Endothelial cell of umbilical vein (primary cell): ENCODE results near the gene PTCD1. TPM values are rescaled to one million over a fixed set of nuclear protein-coding genes. Genes with fewer than 3 reads are reported as not detected.
A peak's percentile ranks its signal among the peaks of the same experiment; 100 is the strongest.

Source experiments
- BruUV-seq: library from RNA; stranded (reverse); fragments of 400-500 nt; replicated peaks from 2 replicates; lab custom pipeline; 2021; lab: Mats Ljungman, UMichigan
- CTCF ChIA-PET: fragments of 300-600, 350-600 bp; sonication (Branson Sonifier 250); formaldehyde crosslinking; loops from one replicate; lab custom pipeline; 2021; ENCODE audit warnings: antibody characterized with exemption, inconsistent platforms; lab: Charles Lee
- POLR2A ChIA-PET: fragments of 300-600, 350-600 bp; sonication (Branson Sonifier 250); formaldehyde crosslinking; loops from one replicate; lab custom pipeline; 2021; ENCODE audit warnings: antibody characterized with exemption, inconsistent platforms; lab: Charles Lee
- DNase-seq: peaks from one replicate; pipeline ENCODE4 v3.0.0-alpha.2; 2011; ENCODE audit warnings: low read depth, low spot score
- FAIRE-seq: peaks from 2 replicates; lab custom pipeline; 2011; peaks lifted over from hg19 to GRCh38; lab: Jason Lieb, UNC
- H2AFZ ChIP-seq: 2 replicates; pipeline ENCODE4 v1.6.0; 2012; ENCODE audit warnings: low read depth, low read length, control low read depth, inconsistent platforms
- H3K27ac ChIP-seq: 2 replicates; pipeline ENCODE4 v1.5.1; 2011; ENCODE audit warnings: low read depth, mild to moderate bottlenecking, control low read depth, low read length, moderate library complexity; ENCODE audit not compliant: insufficient read depth
- H3K27me3 ChIP-seq, 2 experiments: 2 replicates each; pipeline versions ENCODE4 v1.6.0 to v1.6.1; 2011; ENCODE audit warnings: low read length in 2 of 2, mixed read lengths in 1 of 2; ENCODE audit not compliant: control insufficient read depth in 2 of 2, insufficient read depth in 2 of 2
- H3K36me3 ChIP-seq, 2 experiments: 2 replicates in 1 of 2; 3 replicates in 1 of 2; pipeline ENCODE4 v1.5.1; 2011; ENCODE audit warnings: low read length in 2 of 2, mild to moderate bottlenecking in 1 of 2, moderate library complexity in 1 of 2; ENCODE audit not compliant: control insufficient read depth in 2 of 2, insufficient read depth in 2 of 2; ENCODE audit errors: extremely low read depth in 1 of 2
- H3K4me1 ChIP-seq: 3 replicates; pipeline ENCODE4 v1.5.1; 2011; ENCODE audit warnings: mild to moderate bottlenecking, low read length; ENCODE audit not compliant: control insufficient read depth, insufficient read depth; ENCODE audit errors: extremely low read depth
- H3K4me2 ChIP-seq: 2 replicates; pipeline ENCODE4 v1.6.1; 2011; ENCODE audit warnings: low read length, control low read depth, mixed read lengths; ENCODE audit not compliant: insufficient read depth
- H3K4me3 ChIP-seq, 3 experiments: fragments of 200-600 bp in 1 of 3; sonication (generic), shearing (Covaris generic) in 1 of 3; replicated peaks in 1 of 3; 2 replicates each; pipeline ENCODE4 v1.5.1; 2011 to 2016; ENCODE audit warnings: control low read depth in 3 of 3, low read length in 3 of 3, mild to moderate bottlenecking in 2 of 3, inconsistent platforms in 1 of 3, low read depth in 1 of 3, moderate library complexity in 1 of 3; ENCODE audit not compliant: insufficient read depth in 1 of 3
- H3K79me2 ChIP-seq: 2 replicates; pipeline ENCODE4 v1.6.0; 2012; ENCODE audit warnings: low read length, inconsistent platforms; ENCODE audit not compliant: control insufficient read depth, insufficient read depth
- H3K9ac ChIP-seq: replicated peaks from 2 replicates; pipeline ENCODE3; 2011; ENCODE audit warnings: low read length, control low read depth; ENCODE audit not compliant: insufficient read depth; ENCODE audit errors: extremely low read depth
- H3K9me1 ChIP-seq: replicated peaks from 3 replicates; pipeline ENCODE4 v1.6.0; 2011; ENCODE audit warnings: mild to moderate bottlenecking, low read length; ENCODE audit not compliant: control insufficient read depth, insufficient read depth; ENCODE audit errors: extremely low read depth
- H3K9me3 ChIP-seq: replicated peaks from 2 replicates; pipeline ENCODE4 v1.5.1; 2012; ENCODE audit warnings: low read length, inconsistent platforms; ENCODE audit not compliant: control insufficient read depth, insufficient read depth
- H4K20me1 ChIP-seq: replicated peaks from 2 replicates; pipeline ENCODE3; 2011; ENCODE audit warnings: mild to moderate bottlenecking, low read length; ENCODE audit not compliant: control insufficient read depth, insufficient read depth; ENCODE audit errors: extremely low read depth
- CTCF ChIP-seq, 2 donors: IDR thresholded peaks; 1 replicate in 1 of 2; 2 replicates in 1 of 2; pipeline ENCODE4 v1.5.1; 2011; ENCODE audit warnings: low read length in 2 of 2, mild to moderate bottlenecking in 2 of 2, moderate library complexity in 2 of 2, control low read depth in 1 of 2, inconsistent platforms in 1 of 2, low read depth in 1 of 2; ENCODE audit not compliant: insufficient read depth in 1 of 2; ENCODE audit errors: extremely low read depth in 1 of 2
- EZH2 ChIP-seq: IDR thresholded peaks from 2 replicates; pipeline ENCODE4 v1.6.1; 2012; ENCODE audit warnings: borderline replicate concordance, low read depth, mild to moderate bottlenecking, moderate library complexity, low read length, inconsistent platforms; ENCODE audit not compliant: severe bottlenecking
- FOS ChIP-seq: IDR thresholded peaks from 2 replicates; pipeline ENCODE4 v1.6.1; 2011; ENCODE audit warnings: mild to moderate bottlenecking, low read length, moderate library complexity, borderline replicate concordance; ENCODE audit not compliant: insufficient read depth
- GATA2 ChIP-seq: IDR thresholded peaks from 2 replicates; pipeline ENCODE4 v1.7.0; 2011; ENCODE audit warnings: low read depth, mild to moderate bottlenecking, moderate library complexity, mixed read lengths, low read length; ENCODE audit not compliant: insufficient read length, insufficient read depth
- JUN ChIP-seq: IDR thresholded peaks from 2 replicates; pipeline ENCODE4 v1.6.1; 2011; ENCODE audit warnings: borderline replicate concordance, low read depth; ENCODE audit not compliant: insufficient read length, insufficient read depth
- POLR2A ChIP-seq: IDR thresholded peaks from 2 replicates; pipeline ENCODE4 v1.6.1; 2012; ENCODE audit warnings: low read depth, mild to moderate bottlenecking, control low read depth, low read length
- POLR2AphosphoS5 ChIP-seq: IDR thresholded peaks from 2 replicates; pipeline ENCODE4 v1.6.1; 2012; ENCODE audit warnings: low read depth, mild to moderate bottlenecking, control low read depth, low read length, moderate library complexity; ENCODE audit not compliant: insufficient read depth
- dilution Hi-C: fragments of 300-500 bp; cut with MboI; formaldehyde crosslinking; loops from one replicate; pipeline ENCODE4 v1.15.0; 2019; ENCODE audit warnings: low sequenced_read_pairs; ENCODE audit not compliant: extremely low pct_ligation_motif_present
- intact Hi-C: fragments of 100-400 bp; cut with micrococcal nuclease; formaldehyde crosslinking; loops from one replicate; pipeline ENCODE4 v1.10.0; 2022
- polyA plus RNA-seq, 4 experiments: library from polyadenylated mRNA; depleted of rRNA in 3 of 4; stranded (reverse) in 3 of 4; unstranded in 1 of 4; fragments of >200 nt; gene quantifications; 2 replicates each; pipeline versions ENCODE4 v1.2.1 to v1.2.3, GENCODE V29; 2011 to 2012; ENCODE audit warnings: missing spikeins in 1 of 4
- total RNA-seq: library from RNA; stranded (reverse); gene quantifications from 2 replicates; pipeline ENCODE4 v1.2.3, GENCODE V29; 2021

Gene PTCD1
- total and polyA plus RNA-seq, 2 donors (not counting 3 experiments of a cell fraction or from before 2014, with no cell fraction given): 3.8 to 9.6 TPM

DNA sequence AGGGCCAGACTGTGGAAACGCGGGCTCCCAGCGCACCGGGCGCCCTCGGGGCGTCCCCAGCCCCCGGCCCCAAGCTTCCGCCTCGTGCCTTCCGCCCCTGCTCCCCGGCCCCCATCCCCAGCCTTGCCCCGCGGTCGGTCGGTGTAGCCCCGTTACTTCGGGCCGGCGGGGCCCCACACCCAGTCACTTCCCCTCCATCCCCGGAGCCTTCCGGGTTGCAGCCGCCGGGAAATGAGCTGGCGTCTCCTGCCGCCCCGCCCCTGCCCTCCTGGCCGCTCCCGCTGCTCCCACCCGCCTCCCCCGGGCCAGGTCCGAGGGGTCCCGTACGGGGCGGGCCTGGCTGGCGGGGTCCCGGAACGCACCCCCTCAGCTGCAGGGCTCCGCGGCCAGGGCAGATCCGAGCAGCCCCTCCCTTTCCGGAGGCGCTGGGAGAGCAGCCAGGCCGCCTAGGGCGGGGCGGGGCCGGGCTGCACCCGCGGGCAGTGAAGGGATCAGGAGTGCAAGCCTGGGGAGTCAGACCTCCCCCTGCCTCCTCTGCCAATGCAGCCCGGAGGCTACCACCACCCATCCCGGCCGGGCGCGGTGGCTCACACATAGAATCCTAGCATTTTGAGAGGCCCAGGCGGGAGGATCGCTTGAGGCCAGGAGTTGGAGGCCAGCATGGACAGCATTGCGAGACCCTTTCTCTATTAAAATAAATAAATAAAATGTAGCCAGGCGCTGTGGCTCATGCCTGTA is 63.4 kb downstream of the PTCD1 start:
- H3K4me3 ChIP-seq: peak overlapping the region; percentile 56 to 95 (median 77)
- FAIRE-seq (peak; percentile 84), DNase-seq (peak; percentile 72)
- H3K27me3 ChIP-seq: no peaks in the 10 kb centered on the region
- peaks cover 25% of the 10 kb centered on the region for H3K79me2 ChIP-seq
- H3K36me3 ChIP-seq: peaks cover 3 to 9% of the 10 kb centered on the region in 2 experiments
- BruUV-seq: no TSS peak
- H4K20me1 ChIP-seq: no peaks in the 10 kb centered on the region
- POLR2A ChIA-PET: interaction anchor here (0.7 to 1.1 kb wide), 3 partner anchors 29 to 1122 kb away, joined by 4 to 5 read pairs (median 5); partner anchors contain the start of genes BUD31 and PDAP1
- H2AFZ ChIP-seq: no peak overlapping the region
- no peak overlapping the region for H3K4me2 ChIP-seq
- no peak for TF ChIP-seq EZH2
- TF ChIP-seq CTCF (IDR thresholded peaks at IDR 0.05; ENCODE audit: extremely low read depth in 1 of 2, insufficient read depth in 1 of 2, low read depth in 1 of 2, low read length in 2 of 2): no peak
- TF ChIP-seq GATA2: no peak
- peak; percentile 57 for TF ChIP-seq POLR2A
- peak; percentile 87 for TF ChIP-seq POLR2AphosphoS5
- TF ChIP-seq JUN: no peak
- peak; percentile 44 for TF ChIP-seq FOS
- dilution Hi-C loops: no loop called here
- peaks cover 25% of the 10 kb centered on the region for H3K4me1 ChIP-seq
- intact Hi-C loops: loop anchor here (1.0 kb wide), 1 partner anchor 33 kb away; the partner anchor contains the start of genes BUD31 and PDAP1
- H3K27ac ChIP-seq: peak overlapping the region; percentile 76
- peak overlapping the region; percentile 71 for H3K9ac ChIP-seq
- H3K9me1 ChIP-seq: no peaks in the 10 kb centered on the region
- CTCF ChIA-PET: interaction anchor here (1.3 to 2.1 kb wide), 3 partner anchors 9 to 34 kb away, joined by 4 to 9 read pairs (median 6); partner anchors contain the start of genes BUD31 and PDAP1
- H3K9me3 ChIP-seq: no peaks in the 10 kb centered on the region
